ENCODE results near the gene DGKQ.

DNA sequence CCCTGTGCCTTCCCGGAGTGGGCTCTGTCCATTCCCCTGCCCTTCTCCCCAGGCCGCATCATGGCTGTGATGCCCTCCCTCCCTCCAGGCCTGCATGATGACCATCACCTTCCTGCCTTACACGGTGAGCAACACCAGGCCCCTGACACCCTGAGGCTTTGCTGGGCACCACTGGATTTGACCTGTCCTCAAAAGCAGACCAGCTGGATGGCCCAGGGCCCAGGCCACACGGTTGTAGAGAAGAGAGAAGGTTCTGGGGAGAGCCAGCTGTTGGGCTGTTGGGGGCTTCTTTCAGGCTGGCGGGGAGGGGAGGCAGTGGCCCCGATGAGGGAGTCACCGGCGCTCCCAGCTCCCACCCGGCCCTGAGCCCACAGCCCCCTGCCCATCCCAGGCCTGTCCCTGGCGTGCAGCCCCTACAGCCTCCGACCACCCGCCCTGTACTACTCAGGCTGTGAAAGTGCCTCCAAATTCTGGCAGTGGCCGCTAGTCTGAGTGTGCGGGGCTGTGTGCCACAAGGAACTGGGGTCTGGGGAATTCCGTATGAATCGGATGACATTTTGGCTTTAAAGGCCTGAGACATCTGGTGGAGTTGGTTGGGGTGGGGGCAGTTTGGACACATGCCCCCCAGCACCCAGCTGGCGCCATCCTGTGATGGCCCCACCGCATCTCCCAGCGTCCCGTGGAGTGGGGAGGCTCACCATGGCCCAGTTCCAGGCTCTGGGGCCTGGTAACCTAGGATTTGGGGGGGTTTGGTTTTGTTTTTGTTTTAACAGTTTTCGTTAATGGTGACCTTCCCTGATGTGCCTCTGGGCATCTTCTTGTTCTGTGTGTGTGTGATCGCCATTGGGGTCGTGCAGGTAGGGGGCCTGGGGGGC, 21.5 kb downstream of the DGKQ start:
- TF ChIP-seq CTCF (IDR thresholded peaks at IDR 0.05; ENCODE audit: insufficient read depth, low read length) (no peak), REST (IDR thresholded peaks at IDR 0.05; ENCODE audit: insufficient replicate concordance, low read depth) (no peak)

Data from HL-60 (cell line).